ENCODE results near the gene MUC6. TPM values are rescaled to one million over a fixed set of nuclear protein-coding genes. Genes with fewer than 3 reads are reported as not detected.

Gene MUC6
- total RNA-seq, 1 experiment from 2014 or later: 0.49 TPM

- ChIA-PET POLR2A (no interaction called here), CTCF (no interaction called here)
- DNase-seq (ENCODE audit: low read depth, low spot score) (no peak), ATAC-seq (no peak)
- TF ChIP-seq REST (IDR thresholded peaks at IDR 0.05; ENCODE audit: insufficient read depth in 1 of 2, low read depth in 2 of 2, low read length in 1 of 2) (no peak), CTCF (IDR thresholded peaks at IDR 0.05) (no peak)
- no peaks in the 10 kb centered on the region for H3K9me3 ChIP-seq (ENCODE audit: control insufficient read depth, insufficient read depth, low read depth, low read length)
- H3K36me3 ChIP-seq (ENCODE audit: control insufficient read depth, insufficient read depth, low read length): peaks cover 6% of the 10 kb centered on the region; the same call in 1 of the 2 replicates
- in situ Hi-C loops (cut with HindIII; ENCODE audit: low pct_unique_long_range_greater_than_20kb, low sequenced_read_pairs): no loop called here
- H3K27ac ChIP-seq (ENCODE audit: low read length): no peak overlapping the region
- H3K27me3 ChIP-seq (ENCODE audit: control insufficient read depth, insufficient read depth, low read length): no peaks in the 10 kb centered on the region
- H3K4me3 ChIP-seq (ENCODE audit: low read depth in 2 of 2, low read length in 2 of 2): no peak overlapping the region
- intact Hi-C loops (cut with micrococcal nuclease; ENCODE audit: unreplicated experiment): no loop called here
- no peaks in the 10 kb centered on the region for H3K4me1 ChIP-seq (ENCODE audit: control insufficient read depth, insufficient read depth, low read length)
- BruUV-seq (replicated peaks): TSS peak; percentile 47
Observed at GRCh38 chr11:1005928-1006327, 30.6 kb downstream of the MUC6 start.

DNA sequence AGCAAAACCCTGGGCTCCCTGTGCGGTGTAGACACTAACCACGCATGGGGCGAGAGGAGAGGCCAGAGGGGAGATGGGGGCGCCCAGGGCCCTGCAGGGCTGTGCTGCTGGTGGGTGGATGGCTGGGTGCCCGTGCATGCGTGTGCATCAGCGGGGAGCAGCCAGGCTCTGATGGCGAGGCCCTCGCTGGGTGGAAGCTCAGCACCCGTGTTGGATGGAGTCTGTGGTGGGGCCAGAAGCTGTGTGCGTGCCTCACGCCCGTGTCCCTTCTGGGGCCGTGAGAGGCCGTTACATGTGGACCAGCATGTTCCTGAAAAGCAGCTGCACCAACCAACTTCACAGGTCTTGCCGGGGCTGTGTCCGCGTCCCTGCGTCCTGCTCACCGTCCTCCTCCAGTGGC is 33.4 kb downstream of the MUC6 start:
- POLR2A ChIA-PET: no interaction called here
- intact Hi-C loops (cut with micrococcal nuclease; ENCODE audit: unreplicated experiment) (no loop called here), in situ Hi-C loops (cut with HindIII; ENCODE audit: low pct_unique_long_range_greater_than_20kb, low sequenced_read_pairs) (no loop called here)
- ATAC-seq (no peak), DNase-seq (ENCODE audit: low read depth, low spot score) (no peak)
- H3K27ac ChIP-seq (ENCODE audit: low read length): no peak overlapping the region
- H3K4me3 ChIP-seq (ENCODE audit: low read depth in 2 of 2, low read length in 2 of 2): no peak overlapping the region
- H3K27me3 ChIP-seq (ENCODE audit: control insufficient read depth, insufficient read depth, low read length): no peaks in the 10 kb centered on the region
- TF ChIP-seq TCF7L2 (IDR thresholded peaks at IDR 0.05; ENCODE audit: low read depth, low read length) (no peak), REST (IDR thresholded peaks at IDR 0.05; ENCODE audit: insufficient read depth in 1 of 2, low read depth in 2 of 2, low read length in 1 of 2) (no peak), POLR2AphosphoS5 (IDR thresholded peaks at IDR 0.05; ENCODE audit: low read depth, low read length) (no peak), CTCF (IDR thresholded peaks at IDR 0.05) (no peak), SIN3A (IDR thresholded peaks at IDR 0.05; ENCODE audit: borderline replicate concordance, insufficient read depth, low read depth, low read length) (no peak)
- H3K36me3 ChIP-seq (ENCODE audit: control insufficient read depth, insufficient read depth, low read length): no peaks in the 10 kb centered on the region; the same call in 1 of the 2 replicates
- BruUV-seq (replicated peaks): no TSS peak
- CTCF ChIA-PET: no interaction called here
- H3K4me1 ChIP-seq (ENCODE audit: control insufficient read depth, insufficient read depth, low read length): no peaks in the 10 kb centered on the region
- H3K9me3 ChIP-seq (ENCODE audit: control insufficient read depth, insufficient read depth, low read depth, low read length): no peaks in the 10 kb centered on the region
